HepG2 (cell line): ENCODE measurements around the gene RNU5B-1. TPM values are rescaled to one million over a fixed set of nuclear protein-coding genes. Genes with fewer than 3 reads are reported as not detected.
"Not testable (repeated sequence)": the region's sequence is repeated elsewhere in the genome, so short reads cannot be mapped to it uniquely, and the experiment has no call there.

Experiments used
- ATAC-seq: fragments of 200-7000 bp; cut with Tn5 transposase; 3 replicates; pipeline ENCODE4 v1.9.1; 2020; ENCODE audit warnings: mild to moderate bottlenecking, moderate library complexity
- BruUV-seq: library from RNA; stranded (reverse); fragments of 400-500 nt; replicated peaks from 2 replicates; lab custom pipeline; 2021; lab: Mats Ljungman, UMichigan
- CTCF ChIA-PET: fragments of 300-600 bp; formaldehyde crosslinking; extraction: SDS; loops from one replicate; lab custom pipeline; 2021; ENCODE audit warnings: low total read pairs, inconsistent platforms, low intra/inter-chr PET ratio; lab: Yijun Ruan, JAX
- POLR2A ChIA-PET: fragments of 350-600 bp; sonication (Branson Sonifier 250); formaldehyde crosslinking; loops from one replicate; lab custom pipeline; 2020; ENCODE audit warnings: antibody characterized with exemption, inconsistent platforms; lab: Yijun Ruan, JAX
- DNase-seq: peaks from one replicate; pipeline ENCODE4 v3.0.0-alpha.2; 2015; ENCODE audit warnings: low spot score
- FAIRE-seq: peaks from 3 replicates; lab custom pipeline; 2011; peaks lifted over from hg19 to GRCh38; lab: Jason Lieb, UNC
- H2AFZ ChIP-seq: one replicate; pipeline ENCODE4 v1.6.1; 2011; ENCODE audit warnings: low read length, inconsistent platforms
- H3K27ac ChIP-seq: fragments of 300-600 bp; 3 replicates; pipeline ENCODE4 v1.8.0; 2011; ENCODE audit warnings: mixed run types, mild to moderate bottlenecking, mixed read lengths, low read length, inconsistent platforms; ENCODE audit not compliant: insufficient read depth; ENCODE audit errors: extremely low read length
- H3K27me3 ChIP-seq, 2 experiments: fragments of 200-600 bp in 1 of 2; 2 replicates in 1 of 2; 3 replicates in 1 of 2; pipeline versions ENCODE4 v1.6.0 to v1.8.0; 2011; ENCODE audit warnings: low read length in 2 of 2, mild to moderate bottlenecking in 2 of 2, moderate library complexity in 2 of 2, inconsistent platforms in 1 of 2; ENCODE audit not compliant: insufficient read depth in 2 of 2, control insufficient read depth in 1 of 2
- H3K36me3 ChIP-seq, 2 experiments: fragments of 200-600 bp in 1 of 2; replicated peaks in 1 of 2; 2 replicates in 1 of 2; 3 replicates in 1 of 2; pipeline versions ENCODE4 v1.5.1 to v1.8.0; 2011; ENCODE audit warnings: low read length in 2 of 2, inconsistent platforms in 1 of 2; ENCODE audit not compliant: insufficient read depth in 2 of 2, control insufficient read depth in 1 of 2
- H3K4me1 ChIP-seq: 2 replicates; pipeline ENCODE4 v1.5.1; 2012; ENCODE audit warnings: low read length, inconsistent platforms; ENCODE audit not compliant: insufficient read depth
- H3K4me2 ChIP-seq: 2 replicates; pipeline ENCODE4 v1.6.0; 2011; ENCODE audit warnings: low read depth, low read length, inconsistent platforms
- H3K4me3 ChIP-seq, 3 experiments: fragments of 200-600 bp in 1 of 3; sonication (generic), shearing (Covaris generic) in 1 of 3; replicated peaks in 1 of 3; 2 replicates each; pipeline ENCODE4 v1.5.1; 2011 to 2016; ENCODE audit warnings: low read length in 3 of 3, inconsistent platforms in 2 of 3, low read depth in 2 of 3, mild to moderate bottlenecking in 2 of 3, control low read depth in 1 of 3, mixed read lengths in 1 of 3; ENCODE audit not compliant: insufficient read depth in 1 of 3
- H3K79me2 ChIP-seq: one replicate; pipeline ENCODE4 v1.6.1; 2011; ENCODE audit warnings: low read length, inconsistent platforms; ENCODE audit not compliant: insufficient read depth
- H3K9ac ChIP-seq: 2 replicates; pipeline ENCODE4 v1.6.0; 2011; ENCODE audit warnings: mild to moderate bottlenecking, low read depth, low read length, inconsistent platforms; ENCODE audit not compliant: insufficient read depth
- H3K9me3 ChIP-seq: 2 replicates; pipeline ENCODE4 v1.5.1; 2012; ENCODE audit warnings: mild to moderate bottlenecking, low read length
- H4K20me1 ChIP-seq: 2 replicates; pipeline ENCODE4 v1.6.0; 2011; ENCODE audit warnings: inconsistent platforms, mild to moderate bottlenecking, low read length, moderate library complexity; ENCODE audit not compliant: insufficient read depth
- KMT2A ChIP-seq: sonication (generic); formaldehyde crosslinking; IDR thresholded peaks from 2 replicates; pipeline ENCODE4 v1.4.0; 2020; ENCODE audit warnings: missing genetic modification reagents
- SIX4 ChIP-seq: sonication (generic); formaldehyde crosslinking; IDR thresholded peaks from 2 replicates; pipeline ENCODE4 v1.4.0; 2020; ENCODE audit warnings: missing genetic modification reagents
- ZNF598 ChIP-seq: sonication (generic); formaldehyde crosslinking; IDR thresholded peaks from 2 replicates; pipeline ENCODE4 v1.5.1; 2020; ENCODE audit warnings: mild to moderate bottlenecking, missing genetic modification reagents, borderline replicate concordance
- ZNF615 ChIP-seq: sonication (generic); formaldehyde crosslinking; IDR thresholded peaks from 2 replicates; pipeline ENCODE4 v1.5.0; 2020; ENCODE audit warnings: mild to moderate bottlenecking, missing genetic modification reagents, borderline replicate concordance
- ZNF891 ChIP-seq: sonication (generic); formaldehyde crosslinking; IDR thresholded peaks from 2 replicates; pipeline ENCODE4 v1.5.0; 2020; ENCODE audit warnings: mild to moderate bottlenecking, missing genetic modification reagents
- ZSCAN29 ChIP-seq: sonication (generic); formaldehyde crosslinking; conservative IDR thresholded peaks from 2 replicates; pipeline ENCODE4 v1.4.0; 2020; ENCODE audit warnings: mild to moderate bottlenecking, missing genetic modification reagents
- WGBS: methylation state at CpG from one replicate; pipeline ENCODE4 v1.1.6; 2017; ENCODE audit warnings: low lambda C conversion rate; 5-methylcytosine and 5-hydroxymethylcytosine counted together
- in situ Hi-C: cut with HindIII; loops from 2 replicates; pipeline ENCODE4 v1.10.0; 2017; ENCODE audit warnings: low pct_unique_long_range_greater_than_20kb; ENCODE audit not compliant: extremely low pct_ligation_motif_present
- intact Hi-C: fragments of 100-400 bp; cut with micrococcal nuclease; formaldehyde crosslinking; loops from one replicate; pipeline ENCODE4 v1.10.0; 2022; ENCODE audit not compliant: unreplicated experiment
- polyA plus RNA-seq, 8 experiments: library from polyadenylated mRNA; depleted of rRNA in 3 of 8; stranded (reverse) in 7 of 8; unstranded in 1 of 8; fragments of >200 nt; fragmentation: Illumina TruSeq in 4 of 8; extraction: Trizol in 4 of 8; gene quantifications; 2 replicates each; pipeline versions ENCODE4 v1.2.1 to v1.2.3, GENCODE V29; 2011 to 2016; ENCODE audit warnings: low read depth in 4 of 8, missing spikeins in 1 of 8, mixed read lengths in 1 of 8; ENCODE audit not compliant: insufficient read depth in 1 of 8
- small RNA-seq, 3 experiments: library from RNA; depleted of rRNA; stranded (forward); fragments of <200 nt; gene quantifications; one replicate each; pipeline ENCODE3, GENCODE V24; 2012; ENCODE audit warnings: low read depth in 2 of 3, low replicate concordance in 1 of 3; ENCODE audit not compliant: insufficient read length in 3 of 3, insufficient read depth in 2 of 3
- total RNA-seq, 5 experiments: library from RNA; depleted of rRNA; stranded (reverse); fragments of >200 nt; fragmentation: Illumina TruSeq; extraction: Trizol; gene quantifications; 2 replicates each; pipeline ENCODE4 v1.2.3, GENCODE V29; 2016; ENCODE audit warnings: low read depth in 1 of 5

The RNU5B-1 gene
- total and polyA plus RNA-seq, 2 of the 13 experiments (the other 11 are each of a cell fraction or from before 2014, with no cell fraction given) = 1,646 TPM; not detected in 1

- Histone ChIP-seq H2AFZ (no peak overlapping the region), H3K4me1 (peaks cover 29% of the 10 kb centered on the region), H3K27ac (no peak overlapping the region), H3K9ac (no peak overlapping the region), H3K9me3 (peaks cover 6% of the 10 kb centered on the region; the same call in 1 of the 2 replicates), H4K20me1 (0 out of 2 replicates have a peak, but pooled peaks cover 3% of the 10 kb centered on the region), H3K36me3 (peaks cover 5 to 22% of the 10 kb centered on the region in 2 experiments; a peak in 4 of 5 replicates), H3K4me3 (no peak overlapping the region), H3K4me2 (no peak overlapping the region), H3K79me2 (peaks cover 27% of the 10 kb centered on the region), H3K27me3 (no peaks in the 10 kb centered on the region)
- DNase-seq = no peak
- POLR2A ChIA-PET = interaction anchor here (1.5 kb wide), 1 partner anchor 36 kb away, joined by 3 read pairs; no protein-coding TSS in a partner anchor
- 90% methylated on average over 8 of the region's 8 CpGs for WGBS
- CTCF ChIA-PET = no interaction called here
- no peak for ATAC-seq
- no peak for FAIRE-seq
- TF ChIP-seq ZNF891 (CRISPR knock-in tag) (no peak), ZNF598 (CRISPR knock-in tag) (no peak), ZSCAN29 (CRISPR knock-in tag) (no peak), KMT2A (CRISPR knock-in tag) (no peak), SIX4 (CRISPR knock-in tag) (no peak), ZNF615 (CRISPR knock-in tag) (no peak)
- in situ Hi-C loops = no loop called here
- intact Hi-C loops = loop anchor here (5.0 kb wide), 1 partner anchor 38 kb away; no protein-coding TSS in a partner anchor
- BruUV-seq = no TSS peak
Measured at GRCh38 chr15:65349338-65349737, 44.9 kb downstream of the RNU5B-1 start.

- H3K9me3 ChIP-seq, BruUV-seq, ATAC-seq, CTCF ChIA-PET, in situ Hi-C loops, H2AFZ ChIP-seq, H3K27me3 ChIP-seq, H4K20me1 ChIP-seq, H3K9ac ChIP-seq, H3K4me2 ChIP-seq, DNase-seq, intact Hi-C loops, POLR2A ChIA-PET, FAIRE-seq, H3K4me3 ChIP-seq, H3K27ac ChIP-seq: not testable (repeated sequence)
- peaks cover 5 to 15% of the 10 kb centered on the region in 2 experiments; a peak in 3 of 5 replicates for H3K36me3 ChIP-seq
- peaks cover 31% of the 10 kb centered on the region for H3K79me2 ChIP-seq
- peaks cover 21% of the 10 kb centered on the region for H3K4me1 ChIP-seq
- WGBS = 80% methylated on average over 1 of the region's 1 CpG
Measured at GRCh38 chr15:65351972-65352371, 47.5 kb downstream of the RNU5B-1 start.

Small RNA genes within 50 kb of the gene (small RNA-seq; reads per million reads assigned to genes)
- gene RNU5A-1 = 144 to 709 (median 221) reads per million in 3 experiments
- gene RNU5B-1 = 8.8 to 88.9 (median 26.8) reads per million in 3 experiments
- 6.8 to 71.5 (median 17.0) reads per million in 3 experiments for gene SNORA24B

Other genes starting within 250 kb of the RNU5B-1 start
- 0.39 and 0.55 TPM in 2 replicates for gene RASL12, start 236.7 kb upstream of the RNU5B-1 start, total RNA-seq (2016; rRNA removed; fragmentation: Illumina TruSeq; extraction: Trizol)
- gene RASL12, start 236.7 kb upstream of the RNU5B-1 start, polyA plus RNA-seq (2011; rRNA removed) = 0.10 and 0.16 TPM in 2 replicates
- not detected in 2 replicates for gene KBTBD13, start 227.9 kb upstream of the RNU5B-1 start, total RNA-seq (2016; rRNA removed; fragmentation: Illumina TruSeq; extraction: Trizol)
- not detected in 2 replicates for gene KBTBD13, start 227.9 kb upstream of the RNU5B-1 start, polyA plus RNA-seq (2011; rRNA removed)
- 0.13 and 0.86 TPM in 2 replicates for gene UBAP1L, start 189.5 kb upstream of the RNU5B-1 start, total RNA-seq (2016; rRNA removed; fragmentation: Illumina TruSeq; extraction: Trizol)
- gene UBAP1L, start 189.5 kb upstream of the RNU5B-1 start, polyA plus RNA-seq (2011; rRNA removed) = 1.4 and 1.7 TPM in 2 replicates
- 14.7 and 15.8 TPM in 2 replicates for gene PDCD7, start 170.9 kb upstream of the RNU5B-1 start, total RNA-seq (2016; rRNA removed; fragmentation: Illumina TruSeq; extraction: Trizol)
- gene PDCD7, start 170.9 kb upstream of the RNU5B-1 start, polyA plus RNA-seq (2011; rRNA removed) = 10.1 TPM in 2 replicates
- 61.3 and 100 TPM in 2 replicates for gene CLPX, start 119.3 kb upstream of the RNU5B-1 start, total RNA-seq (2016; rRNA removed; fragmentation: Illumina TruSeq; extraction: Trizol)
- 26.9 and 33.9 TPM in 2 replicates for gene CLPX, start 119.3 kb upstream of the RNU5B-1 start, polyA plus RNA-seq (2011; rRNA removed)
- not detected in 2 replicates for gene CILP, start 93.2 kb upstream of the RNU5B-1 start, total RNA-seq (2016; rRNA removed; fragmentation: Illumina TruSeq; extraction: Trizol)
- gene CILP, start 93.2 kb upstream of the RNU5B-1 start, polyA plus RNA-seq (2011; rRNA removed) = 0.03 and 0.08 TPM in 2 replicates
- 6.7 and 6.8 TPM in 2 replicates for gene PARP16, start 17.8 kb upstream of the RNU5B-1 start, total RNA-seq (2016; rRNA removed; fragmentation: Illumina TruSeq; extraction: Trizol)
- 7.6 and 8.3 TPM in 2 replicates for gene PARP16, start 17.8 kb upstream of the RNU5B-1 start, polyA plus RNA-seq (2011; rRNA removed)
- gene RNU5A-1, start 8.6 kb upstream of the RNU5B-1 start, total RNA-seq (2016; rRNA removed; fragmentation: Illumina TruSeq; extraction: Trizol) = 292 and 3,645 TPM in 2 replicates
- not detected in 2 replicates for gene RNU5A-1, start 8.6 kb upstream of the RNU5B-1 start, polyA plus RNA-seq (2011; rRNA removed)
- 31.2 and 51.8 TPM in 2 replicates for gene IGDCC3, start 73.3 kb downstream of the RNU5B-1 start, total RNA-seq (2016; rRNA removed; fragmentation: Illumina TruSeq; extraction: Trizol)
- 30.1 and 35.7 TPM in 2 replicates for gene IGDCC3, start 73.3 kb downstream of the RNU5B-1 start, polyA plus RNA-seq (2011; rRNA removed)
- gene IGDCC4, start 118.3 kb downstream of the RNU5B-1 start, total RNA-seq (2016; rRNA removed; fragmentation: Illumina TruSeq; extraction: Trizol) = 0.87 and 1.1 TPM in 2 replicates
- gene IGDCC4, start 118.3 kb downstream of the RNU5B-1 start, polyA plus RNA-seq (2011; rRNA removed) = 0.39 and 0.55 TPM in 2 replicates
- gene DPP8, start 213.0 kb downstream of the RNU5B-1 start, total RNA-seq (2016; rRNA removed; fragmentation: Illumina TruSeq; extraction: Trizol) = 26.3 and 34.8 TPM in 2 replicates
- 13.5 and 18.0 TPM in 2 replicates for gene DPP8, start 213.0 kb downstream of the RNU5B-1 start, polyA plus RNA-seq (2011; rRNA removed)
- gene HACD3, start 225.8 kb downstream of the RNU5B-1 start, total RNA-seq (2016; rRNA removed; fragmentation: Illumina TruSeq; extraction: Trizol) = 108 and 161 TPM in 2 replicates
- 71.5 and 73.6 TPM in 2 replicates for gene HACD3, start 225.8 kb downstream of the RNU5B-1 start, polyA plus RNA-seq (2011; rRNA removed)